ENCODE measurements around the gene TMEM141.
"Not testable (repeated sequence)": the region's sequence is repeated elsewhere in the genome, so short reads cannot be mapped to it uniquely, and the experiment has no call there.

TMEM141 gene

GRCh38 chr9:136754059-136754572 is 37.0 kb upstream of the TMEM141 start:
- H3K9ac ChIP-seq (ENCODE audit: low read depth, low read length), result no peak overlapping the region

GRCh38 chr9:136754626-136755301 is 36.4 kb upstream of the TMEM141 start:
- no peak overlapping the region for H2AFZ ChIP-seq (ENCODE audit: low read depth, low read length)
- no peak overlapping the region for H3K27ac ChIP-seq (ENCODE audit: low read length)
- H3K4me1 ChIP-seq (ENCODE audit: insufficient read depth, low read length), result no peaks in the 10 kb centered on the region
- ATAC-seq (ENCODE audit: insufficient read depth, low read depth) (no peak), DNase-seq (no peak)
- H3K4me3 ChIP-seq (ENCODE audit: low read depth in 1 of 2, low read length in 2 of 2), result no peak overlapping the region
- H4K20me1 ChIP-seq (ENCODE audit: insufficient read depth, low read length), result no peaks in the 10 kb centered on the region
- TF ChIP-seq EZH2 (IDR thresholded peaks at IDR 0.05; ENCODE audit: borderline replicate concordance, low read depth, low read length, severe bottlenecking) (no peak), CTCF (IDR thresholded peaks at IDR 0.05; ENCODE audit: borderline replicate concordance, extremely low read depth, low read length, poor library complexity, severe bottlenecking) (no peak)
- no peak overlapping the region for H3K4me2 ChIP-seq (ENCODE audit: insufficient read depth, low read length)
- no peak overlapping the region for H3K9ac ChIP-seq (ENCODE audit: low read depth, low read length)
- H3K27me3 ChIP-seq (ENCODE audit: insufficient read depth, low read length, poor library complexity), result no peaks in the 10 kb centered on the region
- H3K9me3 ChIP-seq (ENCODE audit: insufficient read depth, low read length, severe bottlenecking), result no peaks in the 10 kb centered on the region
- no peaks in the 10 kb centered on the region for H3K79me2 ChIP-seq (ENCODE audit: insufficient read depth, low read length)
- no peaks in the 10 kb centered on the region for H3K36me3 ChIP-seq (ENCODE audit: insufficient read depth, low read length)

More at GRCh38 chr9:136754059-136754572, 37.0 kb upstream of the TMEM141 start:
- Histone ChIP-seq H3K36me3 (ENCODE audit: insufficient read depth, low read length) (no peaks in the 10 kb centered on the region), H3K27me3 (ENCODE audit: insufficient read depth, low read length, poor library complexity) (no peaks in the 10 kb centered on the region), H3K79me2 (ENCODE audit: insufficient read depth, low read length) (no peaks in the 10 kb centered on the region), H2AFZ (ENCODE audit: low read depth, low read length) (no peak overlapping the region), H4K20me1 (ENCODE audit: insufficient read depth, low read length) (no peaks in the 10 kb centered on the region), H3K4me1 (ENCODE audit: insufficient read depth, low read length) (no peaks in the 10 kb centered on the region), H3K9me3 (ENCODE audit: insufficient read depth, low read length, severe bottlenecking) (no peaks in the 10 kb centered on the region), H3K4me3 (ENCODE audit: low read depth in 1 of 2, low read length in 2 of 2) (no peak overlapping the region), H3K27ac (ENCODE audit: low read length) (no peak overlapping the region), H3K4me2 (ENCODE audit: insufficient read depth, low read length) (no peak overlapping the region)
- ATAC-seq (ENCODE audit: insufficient read depth, low read depth), result no peak
- DNase-seq, result no peak
- TF ChIP-seq CTCF (IDR thresholded peaks at IDR 0.05; ENCODE audit: borderline replicate concordance, extremely low read depth, low read length, poor library complexity, severe bottlenecking), result no peak
- no peak for TF ChIP-seq EZH2 (IDR thresholded peaks at IDR 0.05; ENCODE audit: borderline replicate concordance, low read depth, low read length, severe bottlenecking)

GRCh38 chr9:136755302-136756133 is 35.6 kb upstream of the TMEM141 start:
- not testable (repeated sequence) for H3K4me3 ChIP-seq (ENCODE audit: low read depth in 1 of 2, low read length in 2 of 2); DNase-seq; ATAC-seq (ENCODE audit: insufficient read depth, low read depth); H3K4me1 ChIP-seq (ENCODE audit: insufficient read depth, low read length); H3K36me3 ChIP-seq (ENCODE audit: insufficient read depth, low read length); H2AFZ ChIP-seq (ENCODE audit: low read depth, low read length); H3K9me3 ChIP-seq (ENCODE audit: insufficient read depth, low read length, severe bottlenecking); H3K4me2 ChIP-seq (ENCODE audit: insufficient read depth, low read length); H3K27ac ChIP-seq (ENCODE audit: low read length); H3K79me2 ChIP-seq (ENCODE audit: insufficient read depth, low read length); H4K20me1 ChIP-seq (ENCODE audit: insufficient read depth, low read length); H3K27me3 ChIP-seq (ENCODE audit: insufficient read depth, low read length, poor library complexity); H3K9ac ChIP-seq (ENCODE audit: low read depth, low read length)

- no peak overlapping the region for H3K4me2 ChIP-seq (ENCODE audit: insufficient read depth, low read length)
- H2AFZ ChIP-seq (ENCODE audit: low read depth, low read length), result no peak overlapping the region
- H3K79me2 ChIP-seq (ENCODE audit: insufficient read depth, low read length), result no peaks in the 10 kb centered on the region
- H3K4me3 ChIP-seq (ENCODE audit: low read depth in 1 of 2, low read length in 2 of 2), result no peak overlapping the region
- H3K27me3 ChIP-seq (ENCODE audit: insufficient read depth, low read length, poor library complexity), result no peaks in the 10 kb centered on the region
- DNase-seq (no peak), ATAC-seq (ENCODE audit: insufficient read depth, low read depth) (no peak)
- no peaks in the 10 kb centered on the region for H3K36me3 ChIP-seq (ENCODE audit: insufficient read depth, low read length)
- H3K9me3 ChIP-seq (ENCODE audit: insufficient read depth, low read length, severe bottlenecking), result no peaks in the 10 kb centered on the region
- no peak overlapping the region for H3K27ac ChIP-seq (ENCODE audit: low read length)
- H3K9ac ChIP-seq (ENCODE audit: low read depth, low read length), result no peak overlapping the region
- H4K20me1 ChIP-seq (ENCODE audit: insufficient read depth, low read length), result no peaks in the 10 kb centered on the region
- no peaks in the 10 kb centered on the region for H3K4me1 ChIP-seq (ENCODE audit: insufficient read depth, low read length)
- TF ChIP-seq CTCF (IDR thresholded peaks at IDR 0.05; ENCODE audit: borderline replicate concordance, extremely low read depth, low read length, poor library complexity, severe bottlenecking) (no peak), EZH2 (IDR thresholded peaks at IDR 0.05; ENCODE audit: borderline replicate concordance, low read depth, low read length, severe bottlenecking) (no peak)
Observed at GRCh38 chr9:136756134-136756438, 35.1 kb upstream of the TMEM141 start.
